ENCODE measurements around the gene CYP46A1.
"Not testable (repeated sequence)": the region's sequence is repeated elsewhere in the genome, so short reads cannot be mapped to it uniquely, and the experiment has no call there.

CYP46A1 gene

DNA sequence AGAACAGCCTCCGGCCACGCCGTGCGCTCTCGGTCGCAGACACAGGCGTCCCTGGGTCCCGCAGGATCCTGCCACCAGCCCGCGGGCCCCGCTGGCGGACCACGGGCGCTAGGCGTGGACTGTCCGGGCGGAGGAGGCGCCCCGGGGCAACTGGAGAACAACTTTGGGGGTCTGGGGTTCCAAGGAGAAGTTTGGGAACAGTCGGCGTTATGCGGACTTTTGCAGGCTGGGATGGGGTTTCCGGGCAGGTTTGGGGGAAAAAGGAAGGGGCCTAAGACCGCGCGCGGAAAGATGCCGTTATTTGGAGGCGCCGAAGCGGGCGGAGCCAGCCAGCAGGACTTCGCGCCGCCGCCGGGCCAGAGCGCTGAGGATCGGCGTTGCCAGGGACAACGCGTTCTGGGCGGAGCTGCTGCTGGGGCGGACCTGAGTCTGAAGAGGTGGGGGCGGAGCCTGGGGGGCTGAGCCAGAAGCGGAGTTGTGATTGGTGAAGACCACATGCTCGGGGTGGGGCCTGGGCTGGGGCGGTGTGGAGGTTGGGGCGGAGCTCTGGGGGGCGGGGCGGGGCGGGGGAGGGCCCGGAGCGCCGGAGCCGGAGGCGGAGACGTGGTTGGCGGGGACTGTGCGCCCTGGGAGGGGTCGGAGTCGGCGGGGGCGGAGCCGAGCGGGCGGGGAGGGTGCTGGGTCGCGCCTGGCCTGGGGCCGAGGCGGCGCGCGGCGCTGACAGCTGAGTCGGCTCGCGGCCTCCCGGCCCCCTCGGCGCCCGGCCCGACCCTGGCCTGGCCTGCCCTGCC lies at the start of gene CYP46A1:
CYP46A1 (plus strand) TSS at position 680 of the 791 bp plus-strand sequence. CDS start 120 bp downstream, outside the sequence.
- in situ Hi-C loops (cut with HindIII; ENCODE audit: low sequenced_read_pairs) = loop anchor here (10.0 kb wide), 2 partner anchors 151 to 179 kb away; no protein-coding TSS in a partner anchor

DNA sequence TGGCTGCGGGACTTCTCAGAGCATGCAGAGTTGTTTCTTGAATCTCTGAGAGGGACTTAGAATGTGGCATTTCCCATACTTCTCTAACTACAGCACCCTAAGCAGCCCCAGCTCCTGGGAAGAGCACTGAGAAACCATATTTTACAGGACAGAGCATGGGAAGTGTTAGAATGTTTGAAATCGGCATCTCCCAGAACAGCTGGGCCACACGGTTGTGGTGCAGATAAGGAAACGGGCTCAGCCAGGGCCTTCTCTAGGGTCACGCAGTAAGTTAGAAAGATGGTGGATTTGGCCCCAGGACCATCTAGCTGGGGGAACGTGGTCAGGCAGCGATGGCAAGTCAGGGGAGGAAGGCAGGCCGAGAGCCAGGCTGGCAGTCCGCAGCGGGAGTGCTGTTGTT lies 49.7 kb upstream of the CYP46A1 start:
- in situ Hi-C loops (cut with HindIII; ENCODE audit: low sequenced_read_pairs) = no loop called here

DNA sequence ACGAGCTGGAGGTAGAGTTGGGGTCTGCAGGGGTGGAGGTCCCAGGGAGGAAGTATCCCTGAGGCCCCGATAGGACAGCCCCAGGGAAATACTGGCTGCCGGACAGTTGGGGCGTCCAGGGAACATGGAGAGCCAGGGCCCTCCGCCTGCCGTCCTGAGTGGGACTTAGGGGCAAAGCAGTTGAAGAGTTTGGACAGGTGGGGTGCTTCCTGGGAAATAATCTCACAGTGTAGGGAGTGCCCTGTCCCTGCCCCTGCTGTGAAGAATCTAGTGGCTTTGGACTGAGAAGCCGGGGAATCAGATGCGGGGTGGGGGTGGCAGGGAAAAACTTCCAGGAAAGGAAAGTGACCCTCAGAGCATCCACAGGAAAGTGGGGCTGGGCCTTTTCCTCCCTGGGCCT lies 49.0 kb upstream of the CYP46A1 start:
- in situ Hi-C loops (cut with HindIII; ENCODE audit: low sequenced_read_pairs) = no loop called here

DNA sequence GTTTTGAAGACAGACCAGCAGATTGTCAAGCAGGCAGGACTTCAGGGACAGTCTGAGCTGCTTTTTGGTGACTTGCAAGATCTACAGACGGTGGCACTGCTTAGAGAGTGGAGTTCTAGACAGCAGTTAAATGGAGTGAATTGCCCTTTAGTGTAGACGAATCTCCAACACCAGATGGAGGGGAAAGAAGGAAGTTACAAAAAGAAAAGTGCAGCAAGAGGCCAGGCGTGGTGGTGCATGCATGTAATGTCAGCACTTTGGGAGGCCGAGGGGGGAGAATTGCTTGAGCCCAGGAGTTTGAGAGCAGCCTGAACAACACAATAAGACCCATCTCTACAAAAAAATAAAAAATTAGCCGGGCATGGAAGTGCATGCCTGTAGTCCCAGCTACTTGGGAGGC lies 47.6 kb upstream of the CYP46A1 start:
- in situ Hi-C loops (cut with HindIII; ENCODE audit: low sequenced_read_pairs) = no loop called here

DNA sequence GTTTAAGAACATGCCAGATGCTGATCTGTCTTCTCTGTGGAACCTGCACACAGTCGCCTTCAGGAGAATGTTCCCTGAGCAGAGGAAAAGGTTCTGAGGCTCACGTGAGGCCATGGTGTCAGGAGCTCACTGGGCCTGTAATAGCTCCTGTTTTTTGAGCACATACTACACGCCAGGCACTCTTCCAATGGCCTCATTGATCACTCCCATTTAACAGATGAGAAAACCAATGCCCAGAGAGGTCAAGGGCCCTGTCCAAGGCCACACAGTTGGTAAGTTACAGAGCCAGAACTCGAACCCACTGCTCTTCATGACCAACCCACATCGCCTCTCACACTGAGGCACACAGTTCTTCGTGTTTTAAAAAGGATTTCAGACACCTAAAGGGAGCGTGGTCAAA lies 46.5 kb upstream of the CYP46A1 start:
- in situ Hi-C loops (cut with HindIII; ENCODE audit: low sequenced_read_pairs) = no loop called here

DNA sequence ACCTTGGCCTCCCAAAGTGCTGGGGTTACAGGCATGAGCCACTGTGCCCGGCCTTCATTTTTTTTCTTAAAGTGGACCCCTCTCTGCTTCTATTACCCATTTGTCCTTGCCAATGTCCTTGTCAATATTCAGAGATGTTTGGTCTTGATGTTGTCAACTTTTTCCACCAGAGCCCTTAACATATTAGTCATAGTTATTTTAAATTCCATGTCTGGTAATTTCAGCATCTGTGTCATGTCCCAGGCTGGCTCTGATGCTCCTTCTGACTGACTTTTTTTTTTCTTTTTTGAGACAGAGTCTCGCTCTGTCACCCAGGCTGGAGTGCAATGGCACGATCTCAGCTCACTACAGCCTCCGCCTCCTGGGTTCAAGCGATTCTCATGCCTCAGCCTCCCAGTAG lies 41.3 kb upstream of the CYP46A1 start:
- in situ Hi-C loops (cut with HindIII; ENCODE audit: low sequenced_read_pairs) = not testable (repeated sequence)

DNA sequence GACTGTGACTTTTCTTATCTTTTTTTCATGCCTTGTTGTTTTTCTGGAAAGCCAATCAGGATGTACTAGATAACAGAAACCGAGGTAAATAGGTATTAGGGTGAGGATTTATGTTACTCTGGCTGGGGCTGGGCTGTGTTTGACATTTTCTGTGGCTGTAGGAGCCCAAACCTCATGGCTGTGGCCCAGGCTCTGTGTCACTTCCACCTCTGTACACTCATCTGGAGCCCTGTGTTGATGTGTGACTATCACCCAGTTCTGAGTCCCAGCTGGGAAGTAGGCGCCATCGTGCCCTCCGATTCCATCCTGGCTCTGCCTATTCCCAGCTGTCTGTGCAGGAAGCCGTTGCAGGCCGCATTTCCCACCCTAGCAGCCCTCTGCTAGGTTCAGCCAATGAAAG lies 40.8 kb upstream of the CYP46A1 start:
- in situ Hi-C loops (cut with HindIII; ENCODE audit: low sequenced_read_pairs) = no loop called here

DNA sequence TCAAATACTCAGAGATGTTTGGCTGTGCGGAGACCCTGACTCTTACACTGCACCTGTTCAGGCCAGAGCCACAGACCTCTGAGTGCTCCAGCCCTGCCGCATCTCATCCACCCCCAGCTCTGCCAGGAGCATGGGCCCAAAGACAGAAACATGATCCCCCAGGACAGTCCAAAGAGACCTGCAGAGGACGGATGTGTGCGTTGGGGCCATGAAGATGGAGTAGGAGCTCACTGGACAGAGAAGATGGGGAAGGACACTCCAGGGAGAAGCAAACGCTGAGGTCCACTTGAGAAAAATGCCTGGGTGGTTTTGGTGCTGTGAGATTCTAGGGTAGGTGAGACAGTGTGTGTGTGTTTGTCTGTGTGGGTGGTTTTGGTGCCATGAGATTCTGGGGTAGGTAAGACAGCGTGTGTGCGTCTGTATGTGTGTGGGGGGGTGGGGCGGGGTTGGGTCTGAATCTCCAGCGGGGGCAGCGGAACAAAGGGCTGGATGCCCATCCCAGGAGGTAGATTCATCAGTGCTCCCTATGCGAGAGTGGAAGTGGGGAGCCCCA lies 40.0 kb upstream of the CYP46A1 start:
- in situ Hi-C loops (cut with HindIII; ENCODE audit: low sequenced_read_pairs) = no loop called here

DNA sequence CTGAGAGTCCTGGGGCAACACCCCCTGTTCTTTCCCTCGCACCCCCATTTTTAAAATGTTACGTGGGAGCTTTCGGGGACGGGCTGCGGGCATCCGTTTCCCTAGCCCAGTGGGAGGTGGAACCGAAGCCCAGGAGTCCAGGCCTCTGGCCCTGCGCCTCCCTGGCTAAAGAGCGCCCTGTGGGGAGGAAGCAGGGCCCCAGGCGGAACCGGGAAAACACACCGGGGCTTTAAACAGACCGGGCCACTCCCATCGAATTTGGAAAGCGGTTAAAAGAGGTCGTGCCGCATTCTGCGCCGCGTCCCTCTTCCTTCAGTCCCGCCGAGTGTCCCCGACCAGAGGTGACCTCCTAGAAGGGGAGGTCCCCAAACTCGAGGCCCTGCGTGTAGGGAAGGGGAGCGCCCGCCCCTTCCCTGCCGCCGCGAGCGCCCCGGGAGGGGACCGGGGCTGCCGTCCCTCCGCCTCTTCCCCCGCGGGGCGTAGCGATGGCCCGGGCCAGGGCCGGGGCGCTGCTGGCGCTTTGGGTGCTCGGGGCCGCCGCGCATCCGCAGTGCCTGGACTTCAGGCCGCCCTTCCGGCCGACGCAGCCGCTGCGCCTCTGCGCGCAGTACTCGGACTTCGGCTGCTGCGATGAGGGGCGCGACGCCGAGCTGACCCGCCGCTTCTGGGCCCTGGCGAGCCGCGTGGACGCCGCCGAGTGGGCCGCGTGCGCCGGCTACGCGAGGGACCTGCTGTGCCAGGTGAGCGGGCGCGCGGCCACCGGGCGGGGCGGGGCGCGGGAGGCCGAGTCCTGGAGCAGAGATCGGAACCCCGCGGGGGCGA lies 39.2 kb upstream of the CYP46A1 start, which contains the start of gene HHIPL1:
HHIPL1 (plus strand) TSS at position 407 of the 822 bp plus-strand sequence; CDS start at position 486, 79 bp downstream.
- in situ Hi-C loops (cut with HindIII; ENCODE audit: low sequenced_read_pairs) = no loop called here

DNA sequence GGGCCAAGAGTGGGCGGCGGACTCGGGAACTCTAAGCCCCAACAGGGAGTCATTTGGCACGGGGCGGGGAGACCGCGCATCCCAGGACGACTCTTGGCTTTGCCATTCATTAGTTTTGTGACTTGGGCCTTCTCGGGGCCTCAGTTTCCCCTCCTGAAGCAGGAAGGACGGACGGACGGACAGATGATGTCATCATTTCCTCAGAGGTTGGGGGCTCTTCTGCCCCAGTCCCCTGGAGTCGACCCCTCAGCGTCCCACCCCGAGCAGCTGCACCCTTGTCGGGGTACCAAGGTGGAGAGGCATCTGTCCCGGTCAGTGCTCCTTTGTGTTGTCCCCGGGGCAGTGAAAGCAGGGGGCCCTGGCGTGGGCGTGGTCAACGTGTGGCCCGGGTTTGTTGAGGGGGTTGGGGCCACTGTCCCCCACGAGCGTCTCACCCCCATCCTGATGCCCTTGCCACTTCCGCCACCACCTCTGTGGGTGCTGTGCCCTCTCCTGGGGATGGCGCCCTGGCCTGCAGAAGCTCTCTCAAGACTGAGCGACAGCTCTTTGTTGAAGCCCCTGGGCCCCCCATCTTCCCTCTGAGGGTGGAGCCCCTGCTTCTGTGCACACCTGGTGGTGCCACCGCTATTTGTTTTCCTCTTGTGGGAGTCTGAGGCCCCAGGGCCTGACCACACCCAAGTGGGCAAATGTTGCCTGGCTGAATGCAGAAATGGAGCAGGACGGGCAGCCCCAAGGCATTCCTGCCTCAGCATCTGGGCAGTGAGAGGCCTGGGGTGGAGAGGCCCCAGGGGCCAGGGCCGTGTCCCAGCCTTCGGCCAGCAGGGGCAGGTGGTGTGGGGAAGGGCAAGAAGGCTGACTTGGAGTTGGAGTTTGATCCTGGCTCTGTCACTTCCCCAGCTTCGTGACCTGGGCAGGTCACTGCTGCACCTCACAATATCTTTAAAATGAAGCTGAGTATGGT lies 38.3 kb upstream of the CYP46A1 start:
- in situ Hi-C loops (cut with HindIII; ENCODE audit: low sequenced_read_pairs) = no loop called here

DNA sequence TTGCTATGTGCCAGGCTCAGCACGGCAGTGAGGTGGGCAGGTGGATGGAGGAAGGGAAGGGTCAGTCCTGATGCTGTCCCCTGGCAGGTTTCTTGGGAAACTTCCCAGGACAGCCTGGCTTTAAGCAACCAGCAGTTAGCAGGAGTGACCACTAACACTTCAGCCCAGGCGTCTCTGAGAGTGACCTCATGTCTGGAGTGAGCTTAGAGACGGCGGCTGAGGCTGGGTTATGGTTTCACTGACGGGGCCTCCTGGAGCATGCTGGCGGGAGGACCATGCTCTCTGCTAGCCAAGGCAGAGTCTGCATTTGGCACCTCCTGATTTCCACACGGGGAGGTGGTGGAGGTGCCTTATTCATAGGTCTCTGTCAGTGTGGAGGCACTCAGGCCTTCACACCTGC lies 36.7 kb upstream of the CYP46A1 start:
- in situ Hi-C loops (cut with HindIII; ENCODE audit: low sequenced_read_pairs) = no loop called here

DNA sequence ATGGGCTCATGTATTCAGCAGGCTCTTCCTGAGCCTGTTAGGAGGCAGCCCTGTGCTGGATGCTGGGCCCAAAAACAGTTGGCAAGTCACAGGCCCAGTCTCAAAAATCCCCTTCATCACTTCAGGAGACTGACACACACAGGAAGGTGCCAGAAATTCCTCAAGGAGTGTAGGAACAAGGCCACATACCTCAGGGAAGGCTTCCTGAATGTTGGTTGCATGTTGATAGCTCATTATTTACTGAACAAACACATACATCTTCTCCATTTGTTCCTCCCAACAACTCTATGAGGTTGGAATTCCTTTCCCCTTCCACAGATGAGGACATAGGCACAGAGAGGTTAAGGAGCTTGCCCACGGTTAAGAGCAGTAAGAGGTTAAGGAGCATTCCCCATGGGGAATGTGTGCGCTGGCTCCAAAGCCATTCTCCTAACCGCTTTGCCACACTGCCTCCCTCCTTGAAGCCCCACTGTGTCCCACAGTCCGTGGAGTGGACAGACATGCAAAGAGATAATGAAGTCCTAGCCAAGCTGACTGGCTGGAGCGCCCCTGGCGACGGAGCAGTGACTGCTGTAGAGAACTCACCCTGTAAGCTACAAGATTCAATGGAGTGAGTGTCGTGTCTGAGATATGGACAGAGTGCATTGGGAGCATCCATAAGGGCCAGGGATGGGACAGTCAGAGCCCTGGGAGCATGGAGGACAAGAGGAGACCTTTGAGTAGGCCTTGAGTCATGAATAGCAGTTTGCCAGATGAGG lies 35.9 kb upstream of the CYP46A1 start:
- in situ Hi-C loops (cut with HindIII; ENCODE audit: low sequenced_read_pairs) = no loop called here

DNA sequence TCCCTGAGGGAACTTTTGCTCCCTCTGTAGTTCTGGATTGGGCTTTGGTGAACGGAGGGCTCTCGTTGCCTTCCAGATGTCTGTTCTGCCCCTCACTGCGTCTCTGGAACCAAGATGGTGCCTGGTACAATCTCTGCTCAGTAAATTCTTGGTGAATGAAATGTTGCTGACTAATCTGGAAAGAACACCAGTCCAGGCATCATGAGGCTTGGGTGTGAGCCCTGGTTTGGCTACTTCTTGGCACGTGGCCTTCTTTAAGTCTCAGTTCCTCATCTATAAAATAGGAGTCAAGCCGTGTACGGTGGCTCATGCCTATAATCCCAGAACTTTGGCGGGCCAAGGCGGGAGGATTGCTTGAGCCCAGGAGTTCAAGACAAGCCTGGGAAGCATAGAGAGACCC lies 34.9 kb upstream of the CYP46A1 start:
- in situ Hi-C loops (cut with HindIII; ENCODE audit: low sequenced_read_pairs) = no loop called here

DNA sequence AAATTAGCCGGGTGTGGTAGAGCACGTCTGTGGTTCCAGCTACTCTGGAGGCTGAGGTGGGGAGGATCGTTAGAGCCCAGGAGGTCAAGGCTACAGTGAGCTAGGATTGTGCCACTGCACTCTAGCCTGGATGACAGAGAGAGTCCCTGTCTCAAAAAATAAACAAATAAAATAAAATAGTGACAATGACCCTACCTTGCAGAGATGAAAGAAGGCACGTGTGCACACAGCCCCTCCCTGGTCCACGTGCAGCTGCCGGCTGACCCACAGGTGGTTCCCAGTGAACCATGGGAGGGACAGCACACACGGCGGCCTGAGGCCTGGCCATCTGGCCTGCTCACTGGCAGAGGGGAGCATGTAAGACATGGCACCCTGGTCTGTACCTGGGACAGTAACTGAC lies 34.5 kb upstream of the CYP46A1 start:
- in situ Hi-C loops (cut with HindIII; ENCODE audit: low sequenced_read_pairs) = no loop called here

DNA sequence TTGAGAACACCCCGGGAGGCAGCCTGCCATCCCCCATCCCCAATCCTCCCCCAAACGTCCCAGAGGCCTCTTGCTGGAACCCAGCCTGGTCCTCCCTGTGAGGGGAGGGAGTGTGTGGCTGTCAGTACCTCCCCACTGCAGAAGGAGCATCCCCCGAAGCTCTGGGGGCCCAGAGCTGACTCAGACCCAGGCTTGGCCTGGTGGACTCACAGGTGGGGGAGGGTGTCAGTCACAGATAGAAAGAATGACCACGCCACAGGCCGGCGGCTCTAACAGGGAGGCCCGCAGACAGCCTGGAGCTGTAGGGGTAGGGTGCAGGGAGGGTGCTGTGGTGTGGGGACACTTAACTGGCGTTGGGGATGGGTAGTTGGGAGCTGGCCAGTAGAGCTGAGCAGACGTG lies 33.9 kb upstream of the CYP46A1 start:
- in situ Hi-C loops (cut with HindIII; ENCODE audit: low sequenced_read_pairs) = no loop called here

DNA sequence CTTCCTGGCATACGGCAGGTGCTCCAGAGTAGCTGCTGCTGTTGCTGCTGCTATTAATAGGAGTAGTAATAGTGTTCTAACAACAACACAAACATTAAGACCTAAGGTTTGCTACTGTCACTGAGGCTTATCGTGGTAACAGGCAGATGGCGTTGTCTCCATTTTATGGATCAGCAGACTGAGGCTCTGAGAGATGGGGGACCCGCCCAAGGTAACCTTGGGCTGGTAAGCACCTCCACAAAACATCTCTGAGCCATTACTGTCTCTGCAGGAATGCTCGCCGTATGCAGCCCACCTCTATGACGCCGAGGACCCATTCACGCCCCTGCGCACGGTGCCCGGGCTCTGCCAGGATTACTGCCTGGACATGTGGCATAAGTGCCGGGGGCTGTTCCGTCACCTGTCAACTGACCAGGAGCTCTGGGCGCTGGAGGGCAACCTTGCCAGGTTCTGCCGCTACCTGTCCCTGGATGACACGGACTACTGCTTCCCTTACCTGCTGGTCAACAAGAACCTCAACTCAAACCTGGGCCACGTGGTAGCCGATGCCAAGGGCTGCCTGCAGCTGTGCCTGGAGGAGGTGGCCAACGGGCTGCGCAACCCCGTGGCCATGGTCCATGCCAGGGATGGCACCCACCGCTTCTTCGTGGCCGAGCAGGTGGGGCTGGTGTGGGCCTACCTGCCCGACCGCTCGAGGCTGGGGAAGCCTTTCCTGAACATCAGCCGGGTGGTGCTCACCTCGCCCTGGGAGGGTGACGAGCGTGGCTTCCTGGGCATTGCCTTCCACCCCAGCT lies 31.9 kb upstream of the CYP46A1 start:
- in situ Hi-C loops (cut with HindIII; ENCODE audit: low sequenced_read_pairs) = no loop called here

DNA sequence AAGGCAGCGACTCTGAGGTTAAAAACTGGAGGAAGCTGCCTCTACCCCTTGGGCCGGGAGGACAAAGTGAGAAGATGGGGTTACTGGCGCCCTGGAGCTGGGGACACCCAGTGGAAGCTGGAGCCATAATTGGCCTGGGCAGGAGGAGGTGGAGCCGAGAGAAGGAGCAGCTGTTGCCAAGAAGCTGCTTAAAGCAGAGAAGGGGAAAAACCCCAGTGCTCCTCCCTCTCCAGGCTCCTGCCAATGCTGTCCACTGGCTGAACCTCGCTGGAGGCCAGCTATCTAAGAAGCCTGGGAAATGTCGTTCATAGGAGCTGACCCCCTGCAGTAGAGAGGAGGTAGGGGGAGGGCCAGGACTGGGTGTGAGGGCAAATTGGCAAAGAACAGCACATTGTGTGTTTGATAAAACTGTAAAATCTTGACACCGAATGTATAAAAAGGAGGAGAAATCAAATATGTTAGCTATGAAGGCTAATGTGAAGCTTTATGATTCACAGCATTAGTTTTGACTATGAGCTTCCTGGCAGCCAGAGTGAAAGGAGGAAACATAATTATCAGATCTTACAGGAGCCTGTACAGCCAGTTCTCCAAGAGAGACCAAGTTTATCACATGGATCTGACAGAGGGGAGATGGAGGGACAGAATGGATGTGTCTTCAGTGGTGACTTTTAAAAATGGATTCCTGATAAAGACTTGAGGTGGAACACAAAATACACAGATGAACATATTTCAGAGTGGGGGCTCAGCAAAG lies 29.7 kb upstream of the CYP46A1 start:
- in situ Hi-C loops (cut with HindIII; ENCODE audit: low sequenced_read_pairs) = no loop called here

DNA sequence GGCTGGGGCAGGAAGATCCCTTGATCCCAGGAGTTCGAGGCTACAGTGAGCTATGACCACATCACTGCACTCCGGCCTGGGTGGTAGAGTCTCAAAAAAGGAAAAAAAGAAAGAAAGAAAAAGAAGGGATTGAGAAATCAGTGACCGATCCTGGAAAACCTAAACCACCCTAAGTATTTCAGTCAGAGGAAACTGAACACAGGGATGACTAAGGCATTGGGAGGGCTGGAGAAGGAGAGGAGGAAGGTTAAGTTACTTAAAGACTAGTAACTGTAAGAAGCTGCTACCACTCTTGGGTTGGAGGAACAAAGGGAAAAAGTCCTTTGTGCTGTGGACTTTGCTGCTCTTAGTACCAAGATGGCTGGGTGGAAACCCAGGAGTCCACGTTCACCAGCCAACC lies 28.6 kb upstream of the CYP46A1 start:
- in situ Hi-C loops (cut with HindIII; ENCODE audit: low sequenced_read_pairs) = no loop called here

Measured in endothelial cell of hepatic sinusoid (primary cell).